ENCODE results near the gene ABHD12B.
"Not testable (repeated sequence)": the region's sequence is repeated elsewhere in the genome, so short reads cannot be mapped to it uniquely, and the experiment has no call there.

Gene ABHD12B

GRCh38 chr14:50937325-50937724, 65.5 kb downstream of the ABHD12B start:
- FAIRE-seq = no peak

GRCh38 chr14:50937800-50938199, 65.9 kb downstream of the ABHD12B start:
- no peak for FAIRE-seq

- FAIRE-seq = no peak
Observed at GRCh38 chr14:50941151-50941550, 69.3 kb downstream of the ABHD12B start.

GRCh38 chr14:50941638-50942037, 69.8 kb downstream of the ABHD12B start:
- FAIRE-seq = not testable (repeated sequence)

- FAIRE-seq = no peak
Observed at GRCh38 chr14:50943261-50943942, 71.5 kb downstream of the ABHD12B start.

GRCh38 chr14:50943943-50944646, 72.2 kb downstream of the ABHD12B start, which contains the start of gene PYGL:
PYGL (minus strand) TSS chr14:50944483; CDS start chr14:50944403, 80 bp downstream.
- no peak for FAIRE-seq

- no peak for FAIRE-seq
Observed at GRCh38 chr14:50944647-50945413, 73.0 kb downstream of the ABHD12B start.

GRCh38 chr14:50946234-50946935, 74.5 kb downstream of the ABHD12B start:
- no peak for FAIRE-seq

- no peak for FAIRE-seq
Observed at GRCh38 chr14:50947446-50947845, 75.6 kb downstream of the ABHD12B start.

GRCh38 chr14:50948205-50948604, 76.4 kb downstream of the ABHD12B start:
- no peak for FAIRE-seq

- no peak for FAIRE-seq
Observed at GRCh38 chr14:50951032-50951431, 79.2 kb downstream of the ABHD12B start.

GRCh38 chr14:50953502-50953901, 81.6 kb downstream of the ABHD12B start:
- no peak for FAIRE-seq
